Epithelial cell of prostate (primary cell): ENCODE measurements around the gene CERS6.
A peak's percentile ranks its signal among the peaks of the same experiment; 100 is the strongest.
"Not testable (repeated sequence)": the region's sequence is repeated elsewhere in the genome, so short reads cannot be mapped to it uniquely, and the experiment has no call there.

ENCODE experiments used
- DNase-seq: peaks from one replicate; pipeline ENCODE4 v3.0.0-alpha.2; 2011; ENCODE audit warnings: low read depth, low spot score
- H3K27ac ChIP-seq: fragments of 450-650 bp; 2 replicates; pipeline ENCODE4 v1.5.1; 2017; ENCODE audit warnings: mild to moderate bottlenecking

The CERS6 gene

GRCh38 chr2:168780669-168781071 lies 324.6 kb downstream of the CERS6 start:
- DNase-seq = no peak
- H3K27ac ChIP-seq = no peak overlapping the region

- DNase-seq = no peak
- H3K27ac ChIP-seq = no peak overlapping the region
These were observed 325.2 kb downstream of the CERS6 start for GRCh38 chr2:168781191-168781817.

- no peak for DNase-seq
- H3K27ac ChIP-seq = no peak overlapping the region
These were observed 326.2 kb downstream of the CERS6 start for GRCh38 chr2:168782271-168782670.

- no peak for DNase-seq
These were observed 328.9 kb downstream of the CERS6 start for GRCh38 chr2:168784993-168785392.

GRCh38 chr2:168787098-168787781 lies 331.2 kb downstream of the CERS6 start:
- DNase-seq = no peak

More at GRCh38 chr2:168784993-168785392, 328.9 kb downstream of the CERS6 start:
- H3K27ac ChIP-seq = no peak overlapping the region

GRCh38 chr2:168787782-168788376 lies 331.8 kb downstream of the CERS6 start:
- DNase-seq = no peak
- H3K27ac ChIP-seq = no peak overlapping the region

More at GRCh38 chr2:168787098-168787781, 331.2 kb downstream of the CERS6 start:
- no peak overlapping the region for H3K27ac ChIP-seq

GRCh38 chr2:168789776-168790175 lies 333.7 kb downstream of the CERS6 start:
- H3K27ac ChIP-seq = no peak overlapping the region
- no peak for DNase-seq

GRCh38 chr2:168790226-168790902 lies 334.3 kb downstream of the CERS6 start:
- no peak for DNase-seq
- H3K27ac ChIP-seq = no peak overlapping the region

GRCh38 chr2:168791140-168791539 lies 335.1 kb downstream of the CERS6 start:
- not testable (repeated sequence) for DNase-seq, H3K27ac ChIP-seq

- H3K27ac ChIP-seq = no peak overlapping the region
- DNase-seq = no peak
These were observed 337.5 kb downstream of the CERS6 start for GRCh38 chr2:168793596-168793995.

- no peak for DNase-seq
- no peak overlapping the region for H3K27ac ChIP-seq
These were observed 338.9 kb downstream of the CERS6 start for GRCh38 chr2:168794968-168795367.

GRCh38 chr2:168796090-168796577 lies 340.1 kb downstream of the CERS6 start:
- DNase-seq = no peak
- no peak overlapping the region for H3K27ac ChIP-seq

GRCh38 chr2:168796583-168797285 lies 340.7 kb downstream of the CERS6 start:
- DNase-seq = no peak
- no peak overlapping the region for H3K27ac ChIP-seq

GRCh38 chr2:168797286-168797655 lies 341.2 kb downstream of the CERS6 start:
- no peak for DNase-seq
- no peak overlapping the region for H3K27ac ChIP-seq

- no peak for DNase-seq
- no peak overlapping the region for H3K27ac ChIP-seq
These were observed 342.2 kb downstream of the CERS6 start for GRCh38 chr2:168798076-168798887.

- DNase-seq = no peak
- H3K27ac ChIP-seq = no peak overlapping the region
These were observed 342.9 kb downstream of the CERS6 start for GRCh38 chr2:168798888-168799410.

GRCh38 chr2:168801471-168801870 lies 345.4 kb downstream of the CERS6 start:
- DNase-seq = no peak
- no peak overlapping the region for H3K27ac ChIP-seq

GRCh38 chr2:168801961-168802858 lies 346.1 kb downstream of the CERS6 start, which contains the start of gene NOSTRIN:
NOSTRIN (plus strand) TSS chr2:168802637; CDS start chr2:168802647, 10 bp downstream.
- peak within 1 kb of the TSS; percentile 9 for H3K27ac ChIP-seq
- DNase-seq = no peak
